Esophagus squamous epithelium (tissue), 5 donors: ENCODE results near the gene EME1. TPM values are rescaled to one million over a fixed set of nuclear protein-coding genes. Genes with fewer than 3 reads are reported as not detected.

Source experiments
- DNase-seq: peaks from one replicate; lab custom pipeline; 2025; lab: John Stamatoyannopoulos, UW
- H3K27ac ChIP-seq, 4 donors: fragments of 200-600 bp; sonication (generic); one replicate each; pipeline ENCODE4 v1.5.1; 2016 to 2019; ENCODE audit warnings: mild to moderate bottlenecking in 1 of 4
- H3K27me3 ChIP-seq, 4 donors: fragments of 200-600 bp; sonication (generic); 1 replicate in 3 of 4; 2 replicates in 1 of 4; pipeline versions ENCODE4 v1.5.1 to v1.6.0; 2017 to 2021; ENCODE audit warnings: antibody characterized with exemption in 1 of 4
- H3K36me3 ChIP-seq, 3 donors: fragments of 200-600 bp; sonication (generic); one replicate each; pipeline ENCODE4 v1.5.1; 2016 to 2019
- H3K4me1 ChIP-seq, 3 donors: fragments of 200-600 bp; sonication (generic); one replicate each; pipeline ENCODE4 v1.5.1; 2017 to 2019
- H3K4me3 ChIP-seq, 4 donors: fragments of 200-600 bp; sonication (generic); 1 replicate in 3 of 4; 2 replicates in 1 of 4; pipeline ENCODE4 v1.5.1; 2016 to 2019; ENCODE audit warnings: mild to moderate bottlenecking in 2 of 4, moderate library complexity in 1 of 4
- H3K9me3 ChIP-seq, 3 donors: fragments of 200-600 bp; sonication (generic); one replicate each; pipeline ENCODE4 v1.5.1; 2016 to 2019
- POLR2A ChIP-seq, 4 donors: fragments of 450-650 bp; IDR thresholded peaks; one replicate each; pipeline ENCODE4 v1.6.1; 2017; ENCODE audit warnings: antibody characterized with exemption in 4 of 4, mild to moderate bottlenecking in 4 of 4, moderate library complexity in 3 of 4
- WGBS, 2 donors: methylation state at CpG; one replicate each; pipeline ENCODE4 v1.1.5; 2018; 5-methylcytosine and 5-hydroxymethylcytosine counted together
- intact Hi-C: fragments of 100-400 bp; cut with DNase I; formaldehyde crosslinking; loops from one replicate; pipeline ENCODE4 v1.15.0; 2022
- total RNA-seq, 4 donors: library from RNA; depleted of rRNA; stranded (reverse); fragments of >200 nt; gene quantifications; one replicate each; pipeline ENCODE4 v1.1.0, GENCODE V29; 2016
- TF ChIP-seq, protein P1 (sequence below), 6 experiments: fragments of 450-650 bp in 4 of 6; fragments of 200-600 bp in 2 of 6; sonication (generic) in 2 of 6; IDR thresholded peaks; one replicate each; pipeline ENCODE4 v1.5.1; 2016 to 2019; ENCODE audit warnings: antibody characterized with exemption in 6 of 6, mild to moderate bottlenecking in 4 of 6, moderate library complexity in 4 of 6
- donor health status: DM: yes; HTN: yes; CAD: no.

EME1 gene
- total RNA-seq, 4 donors from 2014 or later, result 0.57 to 2.7 (median 1.1) TPM

DNA sequence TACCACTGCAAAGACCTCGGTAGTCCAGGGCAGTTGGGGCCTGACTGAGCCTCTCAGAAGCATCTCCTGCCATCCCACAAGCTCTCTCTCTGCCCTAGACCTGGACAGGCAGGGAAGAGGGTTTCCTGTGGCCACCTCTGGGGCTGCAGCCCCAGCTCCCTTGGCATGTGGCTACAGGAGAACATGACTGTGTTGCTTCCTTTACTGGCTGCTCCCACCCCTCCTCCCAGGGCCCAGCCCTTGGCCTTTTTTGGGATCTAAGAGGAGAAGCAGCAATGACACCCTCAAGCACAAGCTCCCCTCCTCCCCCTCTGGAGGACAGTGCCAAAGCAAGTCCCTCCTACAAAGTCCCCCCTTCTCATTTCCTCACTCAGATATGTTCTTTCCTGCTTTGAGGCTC is 5.6 kb upstream of the EME1 start:
- H3K36me3 ChIP-seq, result peaks cover 31 to 70% (median 33%) of the 10 kb centered on the region in 3 donors
- peaks cover 13 to 40% (median 17%) of the 10 kb centered on the region in 3 donors for H3K4me1 ChIP-seq
- no peak for DNase-seq
- no peaks in the 10 kb centered on the region for H3K27me3 ChIP-seq
- WGBS, 2 donors, result no CpG with 5 or more reads among the region's 1 CpG
- H3K27ac ChIP-seq, result no peak overlapping the region
- no peak overlapping the region for H3K4me3 ChIP-seq
- H3K9me3 ChIP-seq, result no peaks in the 10 kb centered on the region
- TF ChIP-seq, protein P1, sequence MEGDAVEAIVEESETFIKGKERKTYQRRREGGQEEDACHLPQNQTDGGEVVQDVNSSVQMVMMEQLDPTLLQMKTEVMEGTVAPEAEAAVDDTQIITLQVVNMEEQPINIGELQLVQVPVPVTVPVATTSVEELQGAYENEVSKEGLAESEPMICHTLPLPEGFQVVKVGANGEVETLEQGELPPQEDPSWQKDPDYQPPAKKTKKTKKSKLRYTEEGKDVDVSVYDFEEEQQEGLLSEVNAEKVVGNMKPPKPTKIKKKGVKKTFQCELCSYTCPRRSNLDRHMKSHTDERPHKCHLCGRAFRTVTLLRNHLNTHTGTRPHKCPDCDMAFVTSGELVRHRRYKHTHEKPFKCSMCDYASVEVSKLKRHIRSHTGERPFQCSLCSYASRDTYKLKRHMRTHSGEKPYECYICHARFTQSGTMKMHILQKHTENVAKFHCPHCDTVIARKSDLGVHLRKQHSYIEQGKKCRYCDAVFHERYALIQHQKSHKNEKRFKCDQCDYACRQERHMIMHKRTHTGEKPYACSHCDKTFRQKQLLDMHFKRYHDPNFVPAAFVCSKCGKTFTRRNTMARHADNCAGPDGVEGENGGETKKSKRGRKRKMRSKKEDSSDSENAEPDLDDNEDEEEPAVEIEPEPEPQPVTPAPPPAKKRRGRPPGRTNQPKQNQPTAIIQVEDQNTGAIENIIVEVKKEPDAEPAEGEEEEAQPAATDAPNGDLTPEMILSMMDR (IDR thresholded peaks at IDR 0.05), result no peak
- TF ChIP-seq POLR2A (IDR thresholded peaks at IDR 0.05), result no peak
- intact Hi-C loops, result no loop called here

DNA sequence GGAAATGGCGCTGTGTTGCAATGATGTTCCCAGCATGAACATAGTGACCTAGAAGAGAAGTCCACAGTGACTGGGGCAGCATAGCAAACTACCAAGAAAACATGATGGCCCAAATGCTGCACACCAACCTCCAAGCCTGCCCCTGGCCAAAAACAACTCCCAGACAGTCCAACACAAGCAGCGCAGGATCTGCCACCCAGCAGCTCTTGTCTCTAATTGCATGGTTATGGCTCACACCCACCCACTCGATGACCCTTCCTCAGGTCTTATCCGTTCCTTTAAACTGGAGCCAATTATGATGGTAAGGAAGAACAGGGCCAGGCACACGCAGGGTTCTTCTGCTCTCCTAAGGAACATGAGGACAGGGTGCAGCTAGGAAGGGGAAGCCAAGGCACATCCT is 3.0 kb upstream of the EME1 start:
- H3K36me3 ChIP-seq, result peaks cover 31 to 62% (median 33%) of the 10 kb centered on the region in 3 donors
- H3K27me3 ChIP-seq, result no peaks in the 10 kb centered on the region
- 90 to 96% methylated on average over 5 of the region's 5 CpGs for WGBS, 2 donors
- H3K9me3 ChIP-seq, result no peaks in the 10 kb centered on the region
- DNase-seq, result no peak
- H3K4me1 ChIP-seq, result peaks cover 15 to 27% (median 19%) of the 10 kb centered on the region in 3 donors
- intact Hi-C loops, result no loop called here
- TF ChIP-seq, protein P1 (IDR thresholded peaks at IDR 0.05), result no peak
- no peak for TF ChIP-seq POLR2A (IDR thresholded peaks at IDR 0.05)
- H3K27ac ChIP-seq, result no peak overlapping the region
- H3K4me3 ChIP-seq, result no peak overlapping the region

DNA sequence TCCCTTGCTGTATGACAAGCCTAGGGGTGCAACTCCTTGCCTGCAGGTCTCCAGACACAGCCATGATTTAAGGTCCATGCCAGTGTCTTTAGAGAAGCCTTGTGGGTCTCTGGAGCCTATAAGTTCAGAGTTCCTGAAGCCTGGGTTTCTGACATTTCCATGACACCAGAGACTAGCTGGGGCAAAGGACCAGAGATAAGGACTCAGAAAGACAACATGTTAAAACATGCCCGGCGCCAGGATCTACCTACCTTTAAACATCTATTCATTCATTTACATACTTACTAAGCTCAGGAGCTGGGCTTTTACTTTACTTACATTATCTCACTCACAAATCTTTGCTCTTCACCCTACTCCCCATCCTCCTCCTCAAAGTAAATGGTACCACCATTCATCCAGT is 1.5 kb upstream of the EME1 start:
- 36 to 39% methylated on average over 2 of the region's 2 CpGs for WGBS, 2 donors
- Histone ChIP-seq H3K27me3 (no peaks in the 10 kb centered on the region), H3K9me3 (no peaks in the 10 kb centered on the region), H3K4me3 (peak overlapping the region in 2 of 4 donors; percentile 70 to 97), H3K27ac (no peak overlapping the region), H3K36me3 (peaks cover 27 to 47% (median 30%) of the 10 kb centered on the region in 3 donors), H3K4me1 (peaks cover 15 to 27% (median 19%) of the 10 kb centered on the region in 3 donors)
- DNase-seq, result no peak
- intact Hi-C loops, result no loop called here
- no peak for TF ChIP-seq POLR2A (IDR thresholded peaks at IDR 0.05)
- TF ChIP-seq, protein P1 (IDR thresholded peaks at IDR 0.05), result no peak

DNA sequence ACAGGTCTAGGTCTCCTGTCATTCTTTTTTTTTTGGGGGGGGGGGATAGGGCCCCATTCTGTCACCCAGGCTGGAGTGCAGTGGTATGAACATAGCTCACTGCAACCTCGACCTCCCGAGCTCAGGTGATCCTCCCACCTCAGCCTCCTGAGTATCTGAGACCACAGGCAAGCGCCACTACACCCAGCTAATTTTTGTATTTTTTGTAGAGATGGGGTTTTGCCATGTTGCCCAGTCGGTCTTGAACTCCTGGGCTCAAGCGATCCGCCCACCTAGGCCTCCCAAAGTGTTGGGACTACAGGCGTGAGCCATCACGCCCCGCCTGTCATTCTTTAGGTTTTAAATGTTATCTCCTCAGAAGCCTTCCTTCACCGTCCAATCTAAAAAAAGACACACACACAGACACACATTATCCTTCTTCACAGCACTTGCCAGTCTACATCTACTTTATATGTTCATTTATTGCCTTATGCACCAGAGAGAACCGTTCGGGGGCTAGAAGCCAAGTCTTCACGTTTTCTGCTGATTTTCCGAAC is 739 bp upstream of the EME1 start:
- H3K27ac ChIP-seq, result peak overlapping the region; percentile 90 to 99 (median 97)
- TF ChIP-seq, protein P1 (IDR thresholded peaks at IDR 0.05), result no peak
- no peak for TF ChIP-seq POLR2A (IDR thresholded peaks at IDR 0.05)

DNA sequence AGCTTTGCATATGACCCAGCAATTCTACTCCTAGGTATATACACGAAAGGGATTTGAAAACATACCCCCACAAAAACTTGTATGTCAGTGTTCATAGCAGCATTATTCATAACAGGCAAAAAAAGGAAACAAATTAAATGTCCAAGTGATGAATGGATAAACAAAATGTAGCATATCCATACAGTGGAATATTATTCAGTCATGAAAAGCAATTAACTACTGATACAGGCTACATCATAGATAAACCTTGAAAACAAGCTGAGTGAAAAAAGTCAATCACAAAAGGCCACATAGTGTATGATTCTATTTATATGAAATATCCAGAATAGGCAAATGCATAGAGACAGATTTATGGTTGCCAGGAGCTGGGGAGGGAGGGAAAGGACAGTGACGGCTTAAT is 676 bp downstream of the EME1 start:
- TF ChIP-seq POLR2A (IDR thresholded peaks at IDR 0.05), result no peak
- TF ChIP-seq, protein P1 (IDR thresholded peaks at IDR 0.05), result no peak
- Histone ChIP-seq H3K9me3 (no peaks in the 10 kb centered on the region), H3K4me1 (peaks cover 15 to 27% (median 19%) of the 10 kb centered on the region in 3 donors), H3K27me3 (no peaks in the 10 kb centered on the region), H3K4me3 (peak overlapping the region in 2 of 4 donors; percentile 70 to 97), H3K27ac (peak overlapping the region in 1 of 4 donors; percentile 98), H3K36me3 (peaks cover 8 to 25% (median 15%) of the 10 kb centered on the region in 3 donors)
- no peak for DNase-seq
- WGBS, 2 donors, result 86 to 87% methylated on average over 2 of the region's 2 CpGs
- intact Hi-C loops, result no loop called here

More for the DNA sequence above, 739 bp upstream of the EME1 start:
- Histone ChIP-seq H3K36me3 (peaks cover 20 to 39% (median 22%) of the 10 kb centered on the region in 3 donors), H3K9me3 (no peaks in the 10 kb centered on the region), H3K27me3 (no peaks in the 10 kb centered on the region), H3K4me1 (peaks cover 15 to 27% (median 19%) of the 10 kb centered on the region in 3 donors), H3K4me3 (peak overlapping the region; percentile 68 to 97 (median 80))
- DNase-seq, result no peak
- WGBS, 2 donors, result 11 to 17% methylated on average over 14 of the region's 14 CpGs
- intact Hi-C loops, result no loop called here
